Measurements from ENCODE around the gene KRTAP21-1.

DNA sequence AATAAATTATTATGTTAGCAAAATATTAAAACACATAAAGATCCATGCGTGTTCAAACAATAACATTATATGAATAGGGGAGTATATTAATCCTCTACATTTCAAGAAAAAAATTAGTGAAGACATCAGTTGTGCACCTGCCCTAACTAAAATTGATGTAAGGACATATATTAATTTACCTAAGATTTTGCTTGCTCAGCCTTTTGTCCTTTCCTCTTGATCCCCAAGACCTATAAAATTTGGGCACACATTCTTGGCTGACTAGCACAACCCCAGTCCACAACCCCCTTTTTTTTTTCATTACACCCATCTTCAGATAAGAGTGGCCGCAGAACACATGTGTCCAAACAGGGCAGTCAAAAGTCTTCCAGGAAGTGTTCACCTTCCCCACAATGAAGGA lies 14.8 kb downstream of the KRTAP21-1 start:
- TF ChIP-seq, protein P1, sequence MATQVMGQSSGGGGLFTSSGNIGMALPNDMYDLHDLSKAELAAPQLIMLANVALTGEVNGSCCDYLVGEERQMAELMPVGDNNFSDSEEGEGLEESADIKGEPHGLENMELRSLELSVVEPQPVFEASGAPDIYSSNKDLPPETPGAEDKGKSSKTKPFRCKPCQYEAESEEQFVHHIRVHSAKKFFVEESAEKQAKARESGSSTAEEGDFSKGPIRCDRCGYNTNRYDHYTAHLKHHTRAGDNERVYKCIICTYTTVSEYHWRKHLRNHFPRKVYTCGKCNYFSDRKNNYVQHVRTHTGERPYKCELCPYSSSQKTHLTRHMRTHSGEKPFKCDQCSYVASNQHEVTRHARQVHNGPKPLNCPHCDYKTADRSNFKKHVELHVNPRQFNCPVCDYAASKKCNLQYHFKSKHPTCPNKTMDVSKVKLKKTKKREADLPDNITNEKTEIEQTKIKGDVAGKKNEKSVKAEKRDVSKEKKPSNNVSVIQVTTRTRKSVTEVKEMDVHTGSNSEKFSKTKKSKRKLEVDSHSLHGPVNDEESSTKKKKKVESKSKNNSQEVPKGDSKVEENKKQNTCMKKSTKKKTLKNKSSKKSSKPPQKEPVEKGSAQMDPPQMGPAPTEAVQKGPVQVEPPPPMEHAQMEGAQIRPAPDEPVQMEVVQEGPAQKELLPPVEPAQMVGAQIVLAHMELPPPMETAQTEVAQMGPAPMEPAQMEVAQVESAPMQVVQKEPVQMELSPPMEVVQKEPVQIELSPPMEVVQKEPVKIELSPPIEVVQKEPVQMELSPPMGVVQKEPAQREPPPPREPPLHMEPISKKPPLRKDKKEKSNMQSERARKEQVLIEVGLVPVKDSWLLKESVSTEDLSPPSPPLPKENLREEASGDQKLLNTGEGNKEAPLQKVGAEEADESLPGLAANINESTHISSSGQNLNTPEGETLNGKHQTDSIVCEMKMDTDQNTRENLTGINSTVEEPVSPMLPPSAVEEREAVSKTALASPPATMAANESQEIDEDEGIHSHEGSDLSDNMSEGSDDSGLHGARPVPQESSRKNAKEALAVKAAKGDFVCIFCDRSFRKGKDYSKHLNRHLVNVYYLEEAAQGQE (IDR thresholded peaks at IDR 0.05; ENCODE audit: low read depth): no peak
- TF ChIP-seq YY1 (IDR thresholded peaks at IDR 0.05; ENCODE audit: low read depth) (no peak), NFIC (IDR thresholded peaks at IDR 0.05) (no peak), TAF1 (IDR thresholded peaks at IDR 0.05; ENCODE audit: low read depth) (no peak), TCF12 (IDR thresholded peaks at IDR 0.05; ENCODE audit: low read depth) (no peak), EGR1 (IDR thresholded peaks at IDR 0.05) (no peak), FOXM1 (IDR thresholded peaks at IDR 0.05; ENCODE audit: borderline replicate concordance, low read depth) (no peak), RAD21 (IDR thresholded peaks at IDR 0.05; ENCODE audit: low read depth) (no peak), EP300 (IDR thresholded peaks at IDR 0.05; ENCODE audit: borderline replicate concordance) (no peak), CEBPB (IDR thresholded peaks at IDR 0.05) (no peak), TEAD4 (IDR thresholded peaks at IDR 0.05) (no peak), ZBTB7A (IDR thresholded peaks at IDR 0.05; ENCODE audit: low read depth) (no peak)
- TF ChIP-seq, protein P2, sequence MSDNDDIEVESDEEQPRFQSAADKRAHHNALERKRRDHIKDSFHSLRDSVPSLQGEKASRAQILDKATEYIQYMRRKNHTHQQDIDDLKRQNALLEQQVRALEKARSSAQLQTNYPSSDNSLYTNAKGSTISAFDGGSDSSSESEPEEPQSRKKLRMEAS (IDR thresholded peaks at IDR 0.05): no peak
- TF ChIP-seq, protein P3, sequence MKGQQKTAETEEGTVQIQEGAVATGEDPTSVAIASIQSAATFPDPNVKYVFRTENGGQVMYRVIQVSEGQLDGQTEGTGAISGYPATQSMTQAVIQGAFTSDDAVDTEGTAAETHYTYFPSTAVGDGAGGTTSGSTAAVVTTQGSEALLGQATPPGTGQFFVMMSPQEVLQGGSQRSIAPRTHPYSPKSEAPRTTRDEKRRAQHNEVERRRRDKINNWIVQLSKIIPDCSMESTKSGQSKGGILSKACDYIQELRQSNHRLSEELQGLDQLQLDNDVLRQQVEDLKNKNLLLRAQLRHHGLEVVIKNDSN (IDR thresholded peaks at IDR 0.05): no peak
